C4-2B (cell line): ENCODE results near the gene RAB7B.

ENCODE experiments used
- ZFX ChIP-seq: fragments of 450-650 bp; IDR thresholded peaks from 2 replicates; pipeline ENCODE4 v1.6.1; 2017
- TF ChIP-seq, protein P1 (sequence below): fragments of 450-650 bp; conservative IDR thresholded peaks from 2 replicates; pipeline ENCODE4 v1.5.1; 2017; ENCODE audit warnings: mild to moderate bottlenecking

DNA sequence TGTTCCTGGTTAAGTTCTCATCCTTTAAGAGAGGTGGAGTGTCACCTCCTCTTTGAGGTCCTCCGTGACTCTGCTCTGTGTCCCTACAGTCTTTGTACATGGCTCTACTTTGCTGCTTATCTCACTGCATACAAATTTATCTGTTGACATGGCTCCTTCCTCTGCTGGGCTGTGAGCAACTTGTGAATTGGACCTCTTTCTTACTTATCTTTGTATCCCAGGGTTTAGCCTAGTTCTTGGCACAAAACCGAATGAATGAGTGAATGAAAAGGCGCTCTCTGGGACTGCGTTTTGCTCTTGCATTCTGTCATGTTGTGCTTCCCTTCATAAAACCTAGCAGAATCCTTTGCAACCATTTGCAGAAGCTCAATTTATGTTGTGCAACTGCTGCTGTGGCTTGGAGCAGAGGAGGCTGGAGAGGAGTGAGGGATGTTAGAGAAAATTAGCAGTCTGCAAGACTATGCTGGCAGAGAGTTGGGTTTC, 72.4 kb downstream of the RAB7B start:
- TF ChIP-seq, protein P1, sequence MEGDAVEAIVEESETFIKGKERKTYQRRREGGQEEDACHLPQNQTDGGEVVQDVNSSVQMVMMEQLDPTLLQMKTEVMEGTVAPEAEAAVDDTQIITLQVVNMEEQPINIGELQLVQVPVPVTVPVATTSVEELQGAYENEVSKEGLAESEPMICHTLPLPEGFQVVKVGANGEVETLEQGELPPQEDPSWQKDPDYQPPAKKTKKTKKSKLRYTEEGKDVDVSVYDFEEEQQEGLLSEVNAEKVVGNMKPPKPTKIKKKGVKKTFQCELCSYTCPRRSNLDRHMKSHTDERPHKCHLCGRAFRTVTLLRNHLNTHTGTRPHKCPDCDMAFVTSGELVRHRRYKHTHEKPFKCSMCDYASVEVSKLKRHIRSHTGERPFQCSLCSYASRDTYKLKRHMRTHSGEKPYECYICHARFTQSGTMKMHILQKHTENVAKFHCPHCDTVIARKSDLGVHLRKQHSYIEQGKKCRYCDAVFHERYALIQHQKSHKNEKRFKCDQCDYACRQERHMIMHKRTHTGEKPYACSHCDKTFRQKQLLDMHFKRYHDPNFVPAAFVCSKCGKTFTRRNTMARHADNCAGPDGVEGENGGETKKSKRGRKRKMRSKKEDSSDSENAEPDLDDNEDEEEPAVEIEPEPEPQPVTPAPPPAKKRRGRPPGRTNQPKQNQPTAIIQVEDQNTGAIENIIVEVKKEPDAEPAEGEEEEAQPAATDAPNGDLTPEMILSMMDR = no peak
- TF ChIP-seq ZFX = no peak
